ENCODE data around the gene LCE3E.

LCE3E gene

GRCh38 chr1:152543820-152544219 is 22.8 kb downstream of the LCE3E start:
- Histone ChIP-seq H3K36me3 (ENCODE audit: control insufficient read depth, insufficient read depth, low read length) (no peaks in the 10 kb centered on the region), H3K4me3 (ENCODE audit: low read length) (no peak overlapping the region), H3K27me3 (ENCODE audit: control insufficient read depth, insufficient read depth, low read length) (peaks cover 3% of the 10 kb centered on the region), H3K27ac (ENCODE audit: low read depth, low read length) (no peak overlapping the region), H3K9ac (ENCODE audit: low read length) (no peak overlapping the region), H3K4me1 (ENCODE audit: control insufficient read depth, insufficient read depth, low read length) (no peaks in the 10 kb centered on the region)

GRCh38 chr1:152539901-152540300 is 26.7 kb downstream of the LCE3E start:
- H3K4me1 ChIP-seq (ENCODE audit: control insufficient read depth, insufficient read depth, low read length) = no peaks in the 10 kb centered on the region
- H3K36me3 ChIP-seq (ENCODE audit: control insufficient read depth, insufficient read depth, low read length) = no peaks in the 10 kb centered on the region
- no peak overlapping the region for H3K27ac ChIP-seq (ENCODE audit: low read depth, low read length)
- peaks cover 3% of the 10 kb centered on the region for H3K27me3 ChIP-seq (ENCODE audit: control insufficient read depth, insufficient read depth, low read length)
- no peak overlapping the region for H3K4me3 ChIP-seq (ENCODE audit: low read length)
- H3K9ac ChIP-seq (ENCODE audit: low read length) = no peak overlapping the region

- Histone ChIP-seq H3K4me3 (ENCODE audit: low read length) (no peak overlapping the region), H3K4me1 (ENCODE audit: control insufficient read depth, insufficient read depth, low read length) (no peaks in the 10 kb centered on the region), H3K27ac (ENCODE audit: low read depth, low read length) (no peak overlapping the region), H3K9ac (ENCODE audit: low read length) (no peak overlapping the region), H3K36me3 (ENCODE audit: control insufficient read depth, insufficient read depth, low read length) (no peaks in the 10 kb centered on the region), H3K27me3 (ENCODE audit: control insufficient read depth, insufficient read depth, low read length) (peaks cover 3% of the 10 kb centered on the region)
These were observed 29.1 kb downstream of the LCE3E start for GRCh38 chr1:152537496-152537895.

- Histone ChIP-seq H3K27ac (ENCODE audit: low read depth, low read length) (no peak overlapping the region), H3K4me1 (ENCODE audit: control insufficient read depth, insufficient read depth, low read length) (no peaks in the 10 kb centered on the region), H3K4me3 (ENCODE audit: low read length) (no peak overlapping the region), H3K9ac (ENCODE audit: low read length) (no peak overlapping the region), H3K36me3 (ENCODE audit: control insufficient read depth, insufficient read depth, low read length) (no peaks in the 10 kb centered on the region), H3K27me3 (ENCODE audit: control insufficient read depth, insufficient read depth, low read length) (no peaks in the 10 kb centered on the region)
These were observed 30.8 kb downstream of the LCE3E start for GRCh38 chr1:152535774-152536173.

GRCh38 chr1:152533327-152533938 is 33.1 kb downstream of the LCE3E start:
- Histone ChIP-seq H3K9ac (ENCODE audit: low read length) (no peak overlapping the region), H3K27ac (ENCODE audit: low read depth, low read length) (no peak overlapping the region), H3K27me3 (ENCODE audit: control insufficient read depth, insufficient read depth, low read length) (no peaks in the 10 kb centered on the region), H3K4me1 (ENCODE audit: control insufficient read depth, insufficient read depth, low read length) (no peaks in the 10 kb centered on the region), H3K4me3 (ENCODE audit: low read length) (no peak overlapping the region), H3K36me3 (ENCODE audit: control insufficient read depth, insufficient read depth, low read length) (no peaks in the 10 kb centered on the region)

GRCh38 chr1:152525080-152525641 is 41.4 kb downstream of the LCE3E start:
- Histone ChIP-seq H3K27ac (ENCODE audit: low read depth, low read length) (no peak overlapping the region), H3K4me3 (ENCODE audit: low read length) (no peak overlapping the region), H3K4me1 (ENCODE audit: control insufficient read depth, insufficient read depth, low read length) (no peaks in the 10 kb centered on the region), H3K36me3 (ENCODE audit: control insufficient read depth, insufficient read depth, low read length) (no peaks in the 10 kb centered on the region), H3K9ac (ENCODE audit: low read length) (no peak overlapping the region), H3K27me3 (ENCODE audit: control insufficient read depth, insufficient read depth, low read length) (no peaks in the 10 kb centered on the region)

- Histone ChIP-seq H3K36me3 (ENCODE audit: control insufficient read depth, insufficient read depth, low read length) (no peaks in the 10 kb centered on the region), H3K9ac (ENCODE audit: low read length) (no peak overlapping the region), H3K4me3 (ENCODE audit: low read length) (no peak overlapping the region), H3K27me3 (ENCODE audit: control insufficient read depth, insufficient read depth, low read length) (no peaks in the 10 kb centered on the region), H3K4me1 (ENCODE audit: control insufficient read depth, insufficient read depth, low read length) (no peaks in the 10 kb centered on the region), H3K27ac (ENCODE audit: low read depth, low read length) (no peak overlapping the region)
These were observed 46.0 kb downstream of the LCE3E start for GRCh38 chr1:152520561-152521090.

- no peaks in the 10 kb centered on the region for H3K27me3 ChIP-seq (ENCODE audit: control insufficient read depth, insufficient read depth, low read length)
- no peaks in the 10 kb centered on the region for H3K36me3 ChIP-seq (ENCODE audit: control insufficient read depth, insufficient read depth, low read length)
- no peak overlapping the region for H3K27ac ChIP-seq (ENCODE audit: low read depth, low read length)
- no peak overlapping the region for H3K4me3 ChIP-seq (ENCODE audit: low read length)
- no peak overlapping the region for H3K9ac ChIP-seq (ENCODE audit: low read length)
- no peaks in the 10 kb centered on the region for H3K4me1 ChIP-seq (ENCODE audit: control insufficient read depth, insufficient read depth, low read length)
These were observed 46.7 kb downstream of the LCE3E start for GRCh38 chr1:152519851-152520250.

- no peak overlapping the region for H3K4me3 ChIP-seq (ENCODE audit: low read length)
- no peak overlapping the region for H3K9ac ChIP-seq (ENCODE audit: low read length)
- peaks cover 9% of the 10 kb centered on the region for H3K27me3 ChIP-seq (ENCODE audit: control insufficient read depth, insufficient read depth, low read length)
- H3K4me1 ChIP-seq (ENCODE audit: control insufficient read depth, insufficient read depth, low read length) = no peaks in the 10 kb centered on the region
- no peak overlapping the region for H3K27ac ChIP-seq (ENCODE audit: low read depth, low read length)
- H3K36me3 ChIP-seq (ENCODE audit: control insufficient read depth, insufficient read depth, low read length) = no peaks in the 10 kb centered on the region
These were observed 49.3 kb downstream of the LCE3E start for GRCh38 chr1:152517237-152517811.

- H3K4me3 ChIP-seq (ENCODE audit: low read length) = no peak overlapping the region
- peaks cover 9% of the 10 kb centered on the region for H3K27me3 ChIP-seq (ENCODE audit: control insufficient read depth, insufficient read depth, low read length)
- no peak overlapping the region for H3K27ac ChIP-seq (ENCODE audit: low read depth, low read length)
- H3K9ac ChIP-seq (ENCODE audit: low read length) = no peak overlapping the region
- no peaks in the 10 kb centered on the region for H3K4me1 ChIP-seq (ENCODE audit: control insufficient read depth, insufficient read depth, low read length)
- H3K36me3 ChIP-seq (ENCODE audit: control insufficient read depth, insufficient read depth, low read length) = no peaks in the 10 kb centered on the region
These were observed 50.5 kb downstream of the LCE3E start for GRCh38 chr1:152516082-152516481.
